Measurements from ENCODE around the gene FAM216B. TPM values are rescaled to one million over a fixed set of nuclear protein-coding genes. Genes with fewer than 3 reads are reported as not detected.

FAM216B gene
- total and polyA plus RNA-seq, 2 of the 8 experiments (the other 6 are each of a cell fraction or from before 2014, with no cell fraction given), result not detected

- Histone ChIP-seq H3K18ac (ENCODE audit: extremely low read depth, low read length) (no peak overlapping the region), H2BK120ac (replicated peaks; ENCODE audit: low read depth, low read length) (no peak overlapping the region), H2BK5ac (ENCODE audit: low read depth, low read length) (no peak overlapping the region), H2BK20ac (ENCODE audit: low read length) (no peak overlapping the region), H3K9ac (replicated peaks in 1 of 4; ENCODE audit: extremely low read depth in 1 of 4, low read depth in 3 of 4, low read length in 3 of 4) (no peak overlapping the region), H3K4ac (replicated peaks; ENCODE audit: insufficient read length, low read depth, low read length) (no peak overlapping the region), H3K56ac (replicated peaks; ENCODE audit: insufficient read length, low read depth, low read length) (no peak overlapping the region), H3K27me3 (replicated peaks in 1 of 4; ENCODE audit: control insufficient read depth in 3 of 4, extremely low read depth in 1 of 4, insufficient read depth in 3 of 4, low read length in 3 of 4) (no peaks in the 10 kb centered on the region), H4K91ac (replicated peaks; ENCODE audit: insufficient read length, low read length) (no peak overlapping the region), H3K4me3 (ENCODE audit: extremely low read depth in 1 of 4, insufficient read depth in 2 of 4, low read depth in 3 of 4, low read length in 4 of 4) (no peak overlapping the region), H3K79me2 (ENCODE audit: control insufficient read depth in 1 of 2, insufficient read depth in 2 of 2, low read length in 2 of 2) (no peaks in the 10 kb centered on the region), H4K5ac (ENCODE audit: insufficient read length, low read depth, low read length) (no peak overlapping the region), H3K9me3 (ENCODE audit: insufficient read depth in 2 of 2, low read depth in 1 of 2, low read length in 1 of 2) (no peaks in the 10 kb centered on the region), H3K79me1 (ENCODE audit: low read depth, low read length) (no peaks in the 10 kb centered on the region), H3K27ac (ENCODE audit: low read depth, low read length) (no peak overlapping the region), H2BK12ac (ENCODE audit: low read depth, low read length) (no peak overlapping the region), H2AK5ac (ENCODE audit: low read depth, low read length) (no peak overlapping the region), H3K14ac (ENCODE audit: insufficient read length) (no peak overlapping the region), H4K8ac (ENCODE audit: extremely low read depth, insufficient read depth, low read length) (no peak overlapping the region), H4K20me1 (replicated peaks in 1 of 2; ENCODE audit: control insufficient read depth in 1 of 2, insufficient read depth in 2 of 2, low read length in 2 of 2) (no peaks in the 10 kb centered on the region), H2BK15ac (ENCODE audit: low read length) (no peak overlapping the region), H3K4me2 (ENCODE audit: insufficient read depth in 1 of 2, low read depth in 2 of 2, low read length in 2 of 2) (no peak overlapping the region), H2AFZ (ENCODE audit: low read length) (no peak overlapping the region), H3K4me1 (replicated peaks in 1 of 4; ENCODE audit: control insufficient read depth in 3 of 4, insufficient read depth in 4 of 4, low read length in 3 of 4) (0 out of 7 replicates have a peak, but pooled peaks cover 0 to 2% (median 0%) of the 10 kb centered on the region in 4 experiments), H3K23ac (ENCODE audit: insufficient read length) (no peak overlapping the region), H3K23me2 (ENCODE audit: low read depth, low read length) (no peaks in the 10 kb centered on the region; the same call in 1 of the 2 replicates), H3K36me3 (ENCODE audit: control insufficient read depth in 2 of 4, insufficient read depth in 4 of 4, low read length in 3 of 4) (no peaks in the 10 kb centered on the region)
- 91% methylated on average over 5 of the region's 5 CpGs; no CpG with 5 or more reads in 1 of the 2 experiments for WGBS, 2 experiments (ENCODE audit: extremely low coverage in 1 of 2, insufficient coverage in 1 of 2, insufficient read length in 1 of 2, insufficient replicate concordance in 2 of 2, low coverage in 1 of 2, low lambda C conversion rate in 2 of 2, missing lambda C conversion rate in 1 of 2)
- FAIRE-seq, result no peak
- DNase-seq (ENCODE audit: low read depth in 1 of 2, low spot score in 2 of 2), result no peak
- CTCF ChIA-PET (ENCODE audit: partially characterized antibody), result no interaction called here
- POLR2A ChIA-PET (ENCODE audit: partially characterized antibody), result no interaction called here
- TF ChIP-seq RAD21 (IDR thresholded peaks at IDR 0.05 in 1 of 2, conservative IDR thresholded peaks at IDR 0.05 in 1 of 2; ENCODE audit: low read depth in 2 of 2, low read length in 2 of 2) (0 out of 4 replicates have a peak, but pooled peaks of 1 of the 2 experiments have one; percentile 4), ZNF274 (IDR thresholded peaks at IDR 0.05; ENCODE audit: borderline replicate concordance, extremely low read depth, low read length) (no peak), BRCA1 (IDR thresholded peaks at IDR 0.05; ENCODE audit: low read depth, low read length) (no peak)
Observed at GRCh38 chr13:42812316-42812715, 30.9 kb downstream of the FAM216B start.
